DOHH2 (cell line): ENCODE measurements around the gene ADAMTS2.

Source experiments
- EZH2phosphoT487 ChIP-seq: fragments of 200-600 bp; sonication (generic); IDR thresholded peaks from 2 replicates; pipeline ENCODE4 v1.6.1; 2017; ENCODE audit warnings: borderline replicate concordance, mild to moderate bottlenecking, antibody characterized with exemption, low read length, moderate library complexity, mixed read lengths
- TF ChIP-seq, protein P1 (sequence below): fragments of 200-600 bp; sonication (generic); IDR thresholded peaks from one replicate; pipeline ENCODE4 v1.5.1; 2014; ENCODE audit warnings: antibody characterized with exemption, mild to moderate bottlenecking, low read depth, low read length; ENCODE audit not compliant: poor library complexity, severe bottlenecking

DNA sequence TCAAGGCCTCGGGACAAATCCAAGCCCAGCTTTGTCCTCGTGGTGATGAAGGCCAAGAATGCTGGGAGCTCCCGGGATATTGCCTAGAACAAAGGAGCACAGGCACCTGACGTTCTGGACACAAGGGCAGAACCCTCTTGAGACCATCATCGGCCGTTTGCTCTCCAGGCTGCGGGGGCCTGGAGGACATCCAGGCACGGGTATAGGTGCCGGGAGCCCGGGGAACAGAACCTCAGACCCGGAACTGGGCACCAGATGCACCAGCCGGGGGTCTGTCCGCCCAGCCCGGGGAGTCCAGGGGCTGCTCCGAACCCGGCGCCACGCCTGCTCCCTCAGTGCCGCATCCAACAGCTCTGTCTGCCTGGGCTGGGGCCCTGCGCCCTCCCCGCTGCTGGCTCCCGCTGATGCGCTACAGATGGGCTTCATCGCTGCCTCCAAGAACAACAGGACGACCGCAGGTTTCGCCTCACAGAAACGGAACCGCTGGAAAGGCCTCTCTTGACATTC, 88.0 kb downstream of the ADAMTS2 start:
- TF ChIP-seq, protein P1, sequence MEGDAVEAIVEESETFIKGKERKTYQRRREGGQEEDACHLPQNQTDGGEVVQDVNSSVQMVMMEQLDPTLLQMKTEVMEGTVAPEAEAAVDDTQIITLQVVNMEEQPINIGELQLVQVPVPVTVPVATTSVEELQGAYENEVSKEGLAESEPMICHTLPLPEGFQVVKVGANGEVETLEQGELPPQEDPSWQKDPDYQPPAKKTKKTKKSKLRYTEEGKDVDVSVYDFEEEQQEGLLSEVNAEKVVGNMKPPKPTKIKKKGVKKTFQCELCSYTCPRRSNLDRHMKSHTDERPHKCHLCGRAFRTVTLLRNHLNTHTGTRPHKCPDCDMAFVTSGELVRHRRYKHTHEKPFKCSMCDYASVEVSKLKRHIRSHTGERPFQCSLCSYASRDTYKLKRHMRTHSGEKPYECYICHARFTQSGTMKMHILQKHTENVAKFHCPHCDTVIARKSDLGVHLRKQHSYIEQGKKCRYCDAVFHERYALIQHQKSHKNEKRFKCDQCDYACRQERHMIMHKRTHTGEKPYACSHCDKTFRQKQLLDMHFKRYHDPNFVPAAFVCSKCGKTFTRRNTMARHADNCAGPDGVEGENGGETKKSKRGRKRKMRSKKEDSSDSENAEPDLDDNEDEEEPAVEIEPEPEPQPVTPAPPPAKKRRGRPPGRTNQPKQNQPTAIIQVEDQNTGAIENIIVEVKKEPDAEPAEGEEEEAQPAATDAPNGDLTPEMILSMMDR: no peak
- TF ChIP-seq EZH2phosphoT487: no peak
